GM19023 (cell line): ENCODE measurements around the gene ALDH4A1.

Source experiments
- ATAC-seq: cut with Tn5 transposase; IDR thresholded peaks from one replicate; pipeline ENCODE4 v1.9.1; 2021; ENCODE audit warnings: mild to moderate bottlenecking, moderate library complexity; ENCODE audit not compliant: unreplicated experiment

Gene ALDH4A1

GRCh38 chr1:18923756-18924211 is 21.4 kb upstream of the ALDH4A1 start:
- no peak for ATAC-seq

DNA sequence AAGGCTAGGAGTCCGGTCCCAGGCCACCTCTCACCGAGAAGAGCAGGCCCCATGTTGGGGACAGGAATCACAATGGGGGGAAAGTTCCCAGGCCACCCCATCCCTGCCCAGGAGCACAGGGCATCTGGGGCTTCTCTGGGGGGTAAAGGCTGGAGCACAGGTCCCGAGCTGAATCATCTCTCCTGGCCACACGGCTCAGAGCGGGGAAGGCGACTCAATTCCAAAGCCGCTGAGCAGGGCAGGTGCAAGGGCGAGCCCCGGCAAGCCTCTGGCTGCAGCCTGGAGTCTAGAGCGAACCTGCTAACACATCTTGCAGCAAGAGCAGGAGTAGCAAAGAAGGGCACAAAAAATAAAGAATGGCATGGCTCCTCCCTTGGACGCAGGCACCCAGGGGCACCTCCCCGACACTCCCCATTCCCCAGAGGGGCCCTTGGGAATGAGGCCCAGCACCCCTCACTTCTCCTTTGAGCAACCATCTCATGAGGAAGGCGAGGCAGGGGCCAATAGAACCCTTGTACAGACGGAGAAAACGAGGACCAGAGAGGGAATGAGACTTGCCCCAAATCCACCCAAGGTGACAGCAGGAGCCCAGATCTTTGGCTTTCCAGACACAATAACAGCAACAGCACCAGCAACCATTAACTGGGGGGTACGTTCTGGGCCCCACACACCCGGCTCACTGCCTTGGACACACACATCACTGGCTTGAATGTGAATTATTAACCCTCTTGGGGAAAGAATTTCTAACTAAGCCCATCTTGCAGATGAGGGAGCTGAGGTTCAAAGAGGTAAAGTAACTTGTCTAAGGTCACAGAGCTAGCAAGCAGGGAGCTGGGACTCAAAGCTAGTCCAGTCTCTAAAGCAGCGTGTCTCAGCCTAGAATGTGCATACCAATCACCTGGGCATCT is 20.7 kb upstream of the ALDH4A1 start:
- no peak for ATAC-seq

GRCh38 chr1:18922319-18922726 is 20.0 kb upstream of the ALDH4A1 start:
- ATAC-seq: no peak

DNA sequence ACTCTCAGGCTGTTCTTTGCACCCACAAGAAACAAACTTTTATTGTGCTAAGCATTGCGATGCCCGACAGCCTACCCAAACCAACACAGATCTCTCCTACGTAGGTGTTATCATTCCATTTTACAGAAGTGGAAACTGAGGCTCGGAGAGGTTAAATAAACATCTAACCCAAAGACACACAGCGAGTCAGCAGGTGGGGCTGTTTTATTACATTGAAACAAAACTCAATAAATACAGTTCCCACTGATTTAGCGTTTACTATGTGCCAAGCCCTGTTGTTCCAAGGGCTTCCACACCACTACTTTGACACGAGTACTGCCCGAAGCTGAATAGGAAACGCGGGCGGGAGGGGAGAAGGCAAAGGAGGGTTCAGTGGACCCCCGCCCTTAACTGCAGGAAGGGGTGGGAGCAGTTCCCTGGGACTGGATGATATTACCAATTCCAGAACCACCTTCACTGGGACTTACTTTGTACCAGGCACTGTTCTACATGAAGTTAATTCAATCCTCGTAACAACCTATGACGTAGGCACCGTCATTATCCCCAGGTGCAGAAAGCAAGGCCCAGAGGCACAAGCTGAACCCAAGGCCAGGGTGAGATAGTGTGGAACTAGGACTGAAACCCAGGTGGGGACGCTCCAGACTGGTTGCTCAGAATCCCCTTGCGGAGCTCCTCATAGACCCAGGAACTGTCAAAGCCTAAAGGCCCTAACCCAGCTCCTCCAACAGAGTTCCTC is 19.3 kb upstream of the ALDH4A1 start:
- no peak for ATAC-seq

GRCh38 chr1:18920931-18921330 is 18.6 kb upstream of the ALDH4A1 start:
- no peak for ATAC-seq

DNA sequence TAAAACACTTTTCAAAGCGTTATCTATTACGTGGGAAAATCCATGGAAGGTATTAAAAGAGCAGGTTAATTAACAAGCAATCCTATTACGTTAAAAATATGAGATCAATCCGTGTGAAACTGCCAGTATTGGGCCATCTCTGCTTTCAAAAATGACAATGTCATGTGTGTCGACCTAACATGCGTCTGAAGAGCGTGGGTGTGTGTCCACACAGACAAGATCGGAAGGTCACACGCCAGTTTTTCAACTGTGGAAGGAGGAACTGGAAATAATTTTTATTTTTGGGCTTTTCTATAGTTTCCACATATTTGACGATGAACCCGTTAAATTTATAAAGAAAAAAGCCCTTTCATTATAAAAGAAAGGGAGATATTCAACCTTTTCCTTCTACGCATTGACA is 17.6 kb upstream of the ALDH4A1 start:
- no peak for ATAC-seq

DNA sequence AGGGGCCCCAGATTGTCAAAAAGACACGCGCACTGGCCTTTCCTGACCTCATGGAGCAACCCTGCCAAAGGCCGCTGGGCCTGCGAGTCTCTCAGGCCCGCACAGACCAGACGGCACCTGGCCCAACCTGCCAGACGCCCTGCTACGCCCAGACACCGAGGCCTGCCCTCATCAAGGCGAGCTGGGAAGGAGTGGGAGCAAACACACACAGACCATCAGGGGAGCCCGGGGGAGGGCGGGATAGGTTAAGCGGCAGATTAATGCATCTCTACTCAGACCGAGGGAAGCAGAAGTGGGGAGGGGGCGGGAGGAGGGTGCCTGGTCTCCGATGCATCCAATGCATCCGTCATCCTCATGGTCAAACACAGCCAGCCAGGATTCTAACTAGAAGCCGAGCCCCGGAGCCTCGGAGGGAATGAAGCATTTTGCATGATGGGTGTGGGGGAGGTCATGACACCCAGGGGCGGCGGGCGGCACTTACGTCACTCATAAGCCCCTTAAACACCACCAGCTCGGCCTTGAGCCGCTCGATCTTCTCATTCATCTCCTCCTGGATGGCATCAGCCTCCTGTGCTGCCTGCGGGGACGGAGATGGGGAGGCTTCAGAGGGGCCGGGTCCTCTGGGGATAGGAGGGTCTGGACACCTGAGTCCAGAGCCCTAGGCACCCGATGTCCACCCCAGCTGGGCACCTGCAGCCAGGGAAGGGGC is 17.0 kb upstream of the ALDH4A1 start:
- ATAC-seq: no peak

- ATAC-seq: no peak
These were observed 16.1 kb upstream of the ALDH4A1 start for GRCh38 chr1:18918417-18918816.

DNA sequence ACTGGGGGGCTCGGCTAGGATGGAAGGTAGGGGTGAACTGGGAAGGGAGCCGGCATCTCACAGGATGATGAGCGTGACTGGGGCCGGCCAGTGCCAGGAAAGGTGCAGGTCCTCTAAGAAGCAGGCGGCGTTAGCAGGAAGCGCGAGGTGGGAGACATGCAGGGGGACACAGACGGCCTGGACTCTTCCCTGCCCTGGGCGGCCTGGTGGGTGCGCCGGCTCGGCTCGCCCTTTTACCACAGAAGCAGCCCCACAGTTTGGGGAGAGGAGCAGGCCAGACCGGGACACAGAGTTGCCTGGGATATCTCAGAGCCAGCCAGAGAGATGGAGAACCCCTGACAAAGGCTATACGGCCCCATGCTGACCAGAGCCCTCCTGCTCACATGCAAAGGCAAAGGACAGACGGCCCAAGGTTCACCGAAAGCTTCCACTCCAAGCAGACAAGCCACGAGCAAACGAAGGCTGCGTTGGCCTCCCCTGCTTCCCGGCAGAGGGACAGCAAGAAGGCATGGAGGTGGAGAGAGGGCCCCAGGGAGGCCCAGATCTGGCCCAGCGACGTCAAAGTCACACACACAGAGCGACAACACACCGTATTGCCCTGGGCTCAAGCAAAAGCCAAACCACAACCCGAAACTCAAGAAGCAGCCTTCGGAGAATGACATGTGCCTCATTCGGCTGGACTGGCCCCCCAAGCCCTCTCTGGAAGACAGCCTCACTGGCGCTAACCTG is 14.9 kb upstream of the ALDH4A1 start:
- ATAC-seq: no peak

DNA sequence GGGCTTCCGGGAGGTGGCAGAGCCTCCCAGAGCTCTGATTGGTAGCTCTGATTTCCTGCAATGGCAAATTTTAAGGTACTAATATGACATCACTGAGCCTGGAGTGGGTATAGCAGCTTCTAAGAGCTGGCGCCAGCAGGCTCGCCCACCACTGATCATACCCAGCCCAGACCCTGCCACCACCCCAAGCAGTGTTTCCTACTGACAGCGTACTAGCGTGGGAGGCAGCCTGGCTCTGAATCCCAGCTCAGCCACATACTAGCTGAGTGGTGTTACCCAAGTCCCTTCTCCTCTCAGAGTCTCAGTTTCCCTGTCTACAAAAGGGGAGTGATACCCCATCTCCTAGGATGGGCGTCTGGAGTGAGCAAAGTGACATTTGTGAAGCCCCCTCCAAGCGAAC is 13.0 kb upstream of the ALDH4A1 start:
- no peak for ATAC-seq

- ATAC-seq: no peak
These were observed 10.9 kb upstream of the ALDH4A1 start for GRCh38 chr1:18913065-18913835.

DNA sequence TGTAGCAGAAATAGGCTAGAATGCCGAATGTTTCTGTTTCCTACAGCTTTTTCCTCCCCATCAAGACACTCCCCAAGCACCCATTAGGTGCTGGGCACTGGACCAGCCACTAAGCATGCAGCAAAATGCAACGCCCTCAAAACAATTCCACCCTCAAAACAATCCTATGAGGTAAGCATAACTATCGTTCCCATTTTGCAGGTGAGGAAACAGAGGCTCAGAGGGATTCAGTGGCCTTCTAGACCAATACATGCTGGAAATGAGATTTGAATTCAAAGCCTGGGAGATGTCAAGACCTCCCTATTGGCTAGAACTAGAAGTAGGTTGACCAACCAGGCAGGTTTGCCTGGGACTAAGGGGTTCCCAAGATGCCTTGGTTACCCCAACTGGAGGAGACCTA is 10.2 kb upstream of the ALDH4A1 start:
- no peak for ATAC-seq

GRCh38 chr1:18908911-18909771 is 6.8 kb upstream of the ALDH4A1 start:
- ATAC-seq: no peak

- ATAC-seq: no peak
These were observed 5.8 kb upstream of the ALDH4A1 start for GRCh38 chr1:18907917-18908845.

- no peak for ATAC-seq
These were observed 4.9 kb upstream of the ALDH4A1 start for GRCh38 chr1:18907021-18907916.

DNA sequence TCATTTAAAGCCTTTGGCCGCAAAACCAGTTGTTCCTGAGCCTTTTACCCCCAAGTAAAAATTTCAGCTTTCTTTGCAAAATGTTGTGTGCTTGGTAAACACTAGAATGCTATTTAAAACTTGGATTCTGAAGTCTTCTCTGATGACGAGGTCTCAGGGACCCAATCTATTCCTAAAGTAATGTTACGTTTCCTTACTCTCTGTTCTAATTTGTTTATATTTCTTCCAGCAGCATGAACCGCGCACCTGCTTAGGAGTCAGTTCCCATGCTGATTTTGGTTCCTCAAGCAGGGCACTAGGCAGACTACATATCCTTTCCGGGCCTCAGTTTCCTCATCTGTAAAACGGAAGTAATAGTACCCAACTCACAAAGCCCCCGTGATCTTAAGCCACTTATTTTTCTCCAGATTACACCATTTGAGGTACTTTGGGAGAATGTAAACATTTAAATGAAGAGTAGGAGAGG is 969 bp upstream of the ALDH4A1 start:
- no peak for ATAC-seq
